Kidney (tissue), 14 donors: ENCODE data around the gene IST1. TPM values are rescaled to one million over a fixed set of nuclear protein-coding genes. Genes with fewer than 3 reads are reported as not detected.

Experiments used
- DNase-seq, 5 donors: peaks; one replicate each; pipeline ENCODE4 v3.0.0-alpha.2; 2013 to 2020
- FAIRE-seq: peaks from 2 replicates; lab custom pipeline; 2012; peaks lifted over from hg19 to GRCh38; lab: Jason Lieb, UNC
- H3K27ac ChIP-seq, 2 donors: one replicate each; pipeline ENCODE4 v1.7.0; 2013; ENCODE audit warnings: low read depth in 2 of 2, low read length in 2 of 2, inconsistent platforms in 1 of 2
- H3K27me3 ChIP-seq: one replicate; pipeline ENCODE4 v1.7.1; 2013; ENCODE audit warnings: low read length, inconsistent platforms; ENCODE audit not compliant: control insufficient read depth, insufficient read depth
- H3K36me3 ChIP-seq, 3 donors: one replicate each; pipeline versions ENCODE4 v1.7.0 to v1.7.1; 2013; ENCODE audit warnings: low read length in 3 of 3, control low read depth in 1 of 3, inconsistent platforms in 1 of 3; ENCODE audit not compliant: insufficient read depth in 3 of 3, control insufficient read depth in 2 of 3
- H3K4me1 ChIP-seq, 3 donors: one replicate each; pipeline versions ENCODE4 v1.7.0 to v1.7.1; 2013; ENCODE audit warnings: low read length in 3 of 3, inconsistent platforms in 1 of 3, low read depth in 1 of 3; ENCODE audit not compliant: control insufficient read depth in 2 of 3, insufficient read depth in 2 of 3
- H3K4me3 ChIP-seq, 3 donors: one replicate each; pipeline versions ENCODE4 v1.7.0 to v1.8.1; 2013; ENCODE audit warnings: low read length in 3 of 3, control low read depth in 1 of 3, inconsistent platforms in 1 of 3
- H3K9ac ChIP-seq, 3 donors: one replicate each; pipeline versions ENCODE4 v1.7.0 to v1.7.1; 2013; ENCODE audit warnings: low read length in 3 of 3, control low read depth in 1 of 3, inconsistent platforms in 1 of 3
- H3K9me3 ChIP-seq, 3 donors: one replicate each; pipeline versions ENCODE4 v1.7.0 to v1.7.1; 2013; ENCODE audit warnings: low read length in 3 of 3, control low read depth in 1 of 3, inconsistent platforms in 1 of 3; ENCODE audit not compliant: control insufficient read depth in 2 of 3, insufficient read depth in 1 of 3
- intact Hi-C: fragments of 100-400 bp; cut with DNase I; formaldehyde crosslinking; loops from one replicate; pipeline ENCODE4 v1.11.1; 2022
- polyA plus RNA-seq: library from polyadenylated mRNA; stranded (reverse); fragments of 350-450 nt; fragmentation: Illumina TruSeq; extraction: RNeasy Lipid Tissue Mini Kit (QIAGEN cat#74804); gene quantifications from one replicate; pipeline ENCODE4 v1.2.3, GENCODE V29; 2014; ENCODE audit warnings: low read depth, low replicate concordance; ENCODE audit not compliant: insufficient read depth
- total RNA-seq: library from RNA; stranded (reverse); fragmentation: NEBNext Ultra II Directional; extraction: Animal tissue kit (Norgen Biotek cat#: 25700); gene quantifications from one replicate; pipeline ENCODE4 v1.2.1, GENCODE V29; 2021
- TF ChIP-seq, protein P1 (sequence below): IDR thresholded peaks from 3 replicates; pipeline ENCODE4 v1.5.1; 2012; ENCODE audit warnings: mild to moderate bottlenecking, moderate library complexity, borderline replicate concordance; ENCODE audit not compliant: insufficient read depth; ENCODE audit errors: extremely low read depth
- donor health status: control.
- donor health status: control.
- donor health status: control.
- donor health status: control.
- donor health status: control.
- donor health status: DM: yes; HTN: yes; CAD: no.
- donor health status: Normal renal cell carcinoma (clear cell type).

IST1 gene
- total and polyA plus RNA-seq, 2 donors from 2014 or later, result 138 to 220 TPM

DNA sequence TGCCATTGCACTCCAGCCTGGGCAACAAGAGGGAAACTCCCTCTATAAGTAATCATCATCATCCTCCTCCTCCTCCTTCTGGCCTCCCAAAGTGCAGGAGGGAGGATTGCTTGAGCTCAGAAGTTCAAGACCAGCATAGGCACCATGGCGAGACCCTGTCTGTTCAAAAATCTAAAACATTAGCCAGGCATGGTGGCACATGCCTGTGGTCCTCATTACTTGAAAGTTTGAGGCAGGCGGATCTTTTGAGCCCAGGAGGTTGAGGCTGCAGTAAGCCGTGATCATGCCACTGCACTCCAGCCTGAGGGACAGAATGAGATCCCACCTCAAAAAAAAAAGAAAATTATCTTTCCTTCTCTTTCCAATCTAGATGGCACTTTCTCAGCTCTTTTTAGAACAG lies 77.0 kb downstream of the IST1 start:
- TF ChIP-seq, protein P1, sequence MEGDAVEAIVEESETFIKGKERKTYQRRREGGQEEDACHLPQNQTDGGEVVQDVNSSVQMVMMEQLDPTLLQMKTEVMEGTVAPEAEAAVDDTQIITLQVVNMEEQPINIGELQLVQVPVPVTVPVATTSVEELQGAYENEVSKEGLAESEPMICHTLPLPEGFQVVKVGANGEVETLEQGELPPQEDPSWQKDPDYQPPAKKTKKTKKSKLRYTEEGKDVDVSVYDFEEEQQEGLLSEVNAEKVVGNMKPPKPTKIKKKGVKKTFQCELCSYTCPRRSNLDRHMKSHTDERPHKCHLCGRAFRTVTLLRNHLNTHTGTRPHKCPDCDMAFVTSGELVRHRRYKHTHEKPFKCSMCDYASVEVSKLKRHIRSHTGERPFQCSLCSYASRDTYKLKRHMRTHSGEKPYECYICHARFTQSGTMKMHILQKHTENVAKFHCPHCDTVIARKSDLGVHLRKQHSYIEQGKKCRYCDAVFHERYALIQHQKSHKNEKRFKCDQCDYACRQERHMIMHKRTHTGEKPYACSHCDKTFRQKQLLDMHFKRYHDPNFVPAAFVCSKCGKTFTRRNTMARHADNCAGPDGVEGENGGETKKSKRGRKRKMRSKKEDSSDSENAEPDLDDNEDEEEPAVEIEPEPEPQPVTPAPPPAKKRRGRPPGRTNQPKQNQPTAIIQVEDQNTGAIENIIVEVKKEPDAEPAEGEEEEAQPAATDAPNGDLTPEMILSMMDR, result no peak
- DNase-seq (no peak), FAIRE-seq (no peak)
- no peak overlapping the region for H3K4me3 ChIP-seq
- intact Hi-C loops, result no loop called here
- no peaks in the 10 kb centered on the region for H3K4me1 ChIP-seq
- H3K9me3 ChIP-seq, result no peaks in the 10 kb centered on the region
- H3K36me3 ChIP-seq, result no peaks in the 10 kb centered on the region
- H3K27ac ChIP-seq, result no peak overlapping the region
- H3K27me3 ChIP-seq, result no peaks in the 10 kb centered on the region
- no peak overlapping the region for H3K9ac ChIP-seq

DNA sequence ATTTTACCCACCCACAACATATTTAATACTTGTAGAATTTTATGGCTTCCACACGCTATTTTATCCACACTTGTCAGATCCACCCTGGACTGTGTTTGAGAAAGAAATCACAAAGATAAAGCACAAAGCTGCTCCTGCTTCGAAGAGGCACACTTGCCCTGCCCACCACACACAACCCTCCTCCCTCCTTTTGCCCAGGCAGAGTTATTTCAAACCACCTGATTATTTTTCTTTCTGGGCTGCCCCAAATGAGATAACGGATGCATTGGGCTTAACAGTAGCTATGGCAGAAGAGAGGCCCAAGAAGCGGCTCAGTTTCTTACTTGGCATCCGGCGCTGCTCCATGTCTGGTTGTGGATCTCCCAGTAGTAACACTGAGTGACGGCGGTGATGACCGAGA lies 77.7 kb downstream of the IST1 start:
- FAIRE-seq, result no peak
- no peak for DNase-seq
- intact Hi-C loops, result no loop called here
- Histone ChIP-seq H3K27ac (no peak overlapping the region), H3K4me3 (no peak overlapping the region), H3K9ac (no peak overlapping the region), H3K36me3 (no peaks in the 10 kb centered on the region), H3K27me3 (no peaks in the 10 kb centered on the region), H3K4me1 (no peaks in the 10 kb centered on the region), H3K9me3 (no peaks in the 10 kb centered on the region)
- TF ChIP-seq, protein P1, result no peak

DNA sequence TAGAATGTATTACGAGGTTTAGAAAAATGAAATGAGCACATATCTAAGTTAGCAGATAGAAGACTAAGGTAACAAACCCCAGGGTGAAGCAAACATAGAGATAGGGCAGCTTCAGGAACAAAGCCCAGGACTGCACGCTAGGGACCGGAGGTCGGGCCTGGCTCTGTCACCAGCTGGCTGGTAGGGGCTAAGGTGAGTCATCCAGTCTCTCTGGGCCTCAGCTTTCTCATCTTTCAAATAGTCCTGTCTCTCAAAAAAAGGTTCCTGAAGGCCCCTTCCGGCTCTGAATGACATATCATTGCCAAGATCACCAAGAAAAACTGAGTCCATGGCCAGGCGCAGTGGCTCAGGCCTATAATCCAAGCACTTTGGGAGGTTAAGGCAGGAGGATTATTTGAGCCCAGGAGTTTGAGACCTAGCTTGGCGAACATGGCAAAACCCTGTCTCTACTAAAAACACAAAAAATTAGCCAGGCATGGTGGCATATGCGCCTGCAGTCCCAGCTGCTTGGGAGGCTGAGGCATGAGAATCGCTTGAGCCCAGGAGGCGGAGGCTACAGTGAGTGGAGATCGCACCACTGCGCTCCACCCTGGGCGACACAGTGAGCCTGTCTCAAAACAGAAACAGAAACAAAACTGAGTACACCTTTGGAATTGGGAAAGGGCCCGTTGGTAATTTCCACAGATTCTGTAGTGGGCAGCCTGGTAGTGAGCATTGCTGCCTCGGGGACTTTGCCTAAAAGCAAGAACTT lies 78.9 kb downstream of the IST1 start:
- DNase-seq (no peak), FAIRE-seq (no peak)
- no peak overlapping the region for H3K9ac ChIP-seq
- H3K4me1 ChIP-seq, result no peaks in the 10 kb centered on the region
- no peaks in the 10 kb centered on the region for H3K27me3 ChIP-seq
- H3K36me3 ChIP-seq, result no peaks in the 10 kb centered on the region
- H3K4me3 ChIP-seq, result no peak overlapping the region
- TF ChIP-seq, protein P1, result no peak
- H3K9me3 ChIP-seq, result no peaks in the 10 kb centered on the region
- intact Hi-C loops, result no loop called here
- no peak overlapping the region for H3K27ac ChIP-seq

Other genes starting within 250 kb of the IST1 start
- 7.1 TPM for gene PHLPP2, start 170.8 kb upstream of the IST1 start, total RNA-seq
- gene PHLPP2, start 170.8 kb upstream of the IST1 start, polyA plus RNA-seq, result 2.8 TPM
- 111 TPM for gene AP1G1, start 86.7 kb upstream of the IST1 start, total RNA-seq
- gene AP1G1, start 86.7 kb upstream of the IST1 start, polyA plus RNA-seq, result 28.0 TPM
- gene ATXN1L, start 49.6 kb upstream of the IST1 start, total RNA-seq, result 37.5 TPM
- gene ATXN1L, start 49.6 kb upstream of the IST1 start, polyA plus RNA-seq, result 7.4 TPM
- gene ZNF821, start 11.3 kb upstream of the IST1 start, total RNA-seq, result 7.1 TPM
- gene ZNF821, start 11.3 kb upstream of the IST1 start, polyA plus RNA-seq, result 10.0 TPM
- 0.31 TPM for gene PKD1L3, start 104.9 kb downstream of the IST1 start, total RNA-seq
- not detected for gene PKD1L3, start 104.9 kb downstream of the IST1 start, polyA plus RNA-seq
- gene DHODH, start 113.2 kb downstream of the IST1 start, total RNA-seq, result 10.7 TPM
- 8.9 TPM for gene DHODH, start 113.2 kb downstream of the IST1 start, polyA plus RNA-seq
- gene HP, start 159.0 kb downstream of the IST1 start, total RNA-seq, result 41.4 TPM
- 73.9 TPM for gene HP, start 159.0 kb downstream of the IST1 start, polyA plus RNA-seq
- gene HPR, start 167.7 kb downstream of the IST1 start, total RNA-seq, result 0.79 TPM
- 6.3 TPM for gene HPR, start 167.7 kb downstream of the IST1 start, polyA plus RNA-seq
- 16.1 TPM for gene TXNL4B, start 198.1 kb downstream of the IST1 start, total RNA-seq
- gene TXNL4B, start 198.1 kb downstream of the IST1 start, polyA plus RNA-seq, result 11.9 TPM
- gene DHX38, start 198.3 kb downstream of the IST1 start, total RNA-seq, result 60.9 TPM
- gene DHX38, start 198.3 kb downstream of the IST1 start, polyA plus RNA-seq, result 23.3 TPM